Measurements from ENCODE around the gene PRPF6. TPM values are rescaled to one million over a fixed set of nuclear protein-coding genes. Genes with fewer than 3 reads are reported as not detected.

Gene PRPF6
- total and polyA plus RNA-seq, 2 of the 13 experiments (the other 11 are each of a cell fraction or from before 2014, with no cell fraction given) = 63.7 to 101 TPM

DNA sequence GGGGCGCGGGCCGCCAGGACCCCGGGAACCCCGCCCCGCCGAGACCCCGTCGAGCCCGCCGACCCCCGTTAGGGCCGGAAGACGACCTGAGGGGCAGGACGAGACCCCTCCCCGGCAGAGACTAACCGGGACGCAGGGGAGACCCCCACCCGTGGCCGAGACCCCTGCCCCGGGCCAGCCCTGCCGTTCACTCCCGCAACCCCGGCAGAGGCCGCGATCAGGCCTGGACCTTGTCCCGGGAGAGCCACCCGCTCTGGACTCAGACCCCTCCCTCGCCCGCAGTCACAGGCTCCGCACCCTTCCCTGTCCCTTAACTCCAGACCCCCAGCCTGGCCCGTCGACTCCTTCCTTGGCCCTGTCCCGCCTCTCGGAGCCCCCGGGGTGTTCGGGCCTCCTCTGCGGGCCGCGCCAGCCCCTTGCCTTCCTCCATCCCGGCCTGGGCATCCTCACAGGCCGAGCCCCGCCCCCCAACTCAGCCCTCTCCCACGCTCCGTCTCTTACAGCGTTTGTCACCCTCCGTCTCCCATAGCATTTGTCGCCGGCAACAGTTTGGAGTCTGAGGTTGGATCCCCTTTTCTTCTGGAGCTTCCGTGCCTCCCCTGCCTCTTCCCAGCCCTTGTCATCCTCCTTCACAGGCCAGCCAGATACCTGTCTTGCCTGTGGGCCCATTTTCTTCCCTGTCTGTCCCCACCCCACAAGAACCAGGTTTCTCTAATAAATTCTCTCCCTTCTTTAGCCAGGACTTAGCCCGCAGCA, 82.6 kb downstream of the PRPF6 start (continued):
- TF ChIP-seq REL (CRISPR knock-in tag; conservative IDR thresholded peaks at IDR 0.05) (no peak), SETDB1 (CRISPR knock-in tag; IDR thresholded peaks at IDR 0.05; ENCODE audit: borderline replicate concordance) (no peak), ZNF644 (CRISPR knock-in tag; IDR thresholded peaks at IDR 0.05; ENCODE audit: low read depth) (no peak), SALL2 (CRISPR knock-in tag; IDR thresholded peaks at IDR 0.05) (no peak; the same call in 1 of the 2 replicates), POLR2G (IDR thresholded peaks at IDR 0.05; ENCODE audit: low read depth, low read length) (no peak; the same call in 1 of the 2 replicates), SAFB2 (CRISPR knock-in tag; IDR thresholded peaks at IDR 0.05; ENCODE audit: borderline replicate concordance, low read depth) (no peak; the same call in 1 of the 2 replicates), KAT7 (CRISPR knock-in tag; IDR thresholded peaks at IDR 0.05; ENCODE audit: borderline replicate concordance) (no peak; the same call in none of the 2 replicates), YY1 (IDR thresholded peaks at IDR 0.05; ENCODE audit: insufficient read depth, insufficient replicate concordance, low read depth, low read length) (no peak), PATZ1 (CRISPR knock-in tag; IDR thresholded peaks at IDR 0.05) (peak; percentile 43; the same call in 1 of the 2 replicates), HDAC2 (CRISPR knock-in tag; IDR thresholded peaks at IDR 0.05) (no peak), ZBTB7B (CRISPR knock-in tag; IDR thresholded peaks at IDR 0.05) (peak; percentile 60), ZFP1 (CRISPR knock-in tag; IDR thresholded peaks at IDR 0.05) (no peak), ZNF737 (CRISPR knock-in tag; IDR thresholded peaks at IDR 0.05; ENCODE audit: borderline replicate concordance) (no peak), JARID2 (CRISPR knock-in tag; IDR thresholded peaks at IDR 0.05; ENCODE audit: insufficient replicate concordance) (no peak), ZKSCAN8 (CRISPR knock-in tag; IDR thresholded peaks at IDR 0.05; ENCODE audit: borderline replicate concordance) (no peak), DR1 (CRISPR knock-in tag; IDR thresholded peaks at IDR 0.05) (peak; percentile 49), TFAP4 (IDR thresholded peaks at IDR 0.05; ENCODE audit: borderline replicate concordance, low read depth) (0 out of 2 replicates have a peak, but pooled peaks have one; percentile 13), ZBTB37 (CRISPR knock-in tag; IDR thresholded peaks at IDR 0.05) (no peak)
- TF ChIP-seq, protein P1, sequence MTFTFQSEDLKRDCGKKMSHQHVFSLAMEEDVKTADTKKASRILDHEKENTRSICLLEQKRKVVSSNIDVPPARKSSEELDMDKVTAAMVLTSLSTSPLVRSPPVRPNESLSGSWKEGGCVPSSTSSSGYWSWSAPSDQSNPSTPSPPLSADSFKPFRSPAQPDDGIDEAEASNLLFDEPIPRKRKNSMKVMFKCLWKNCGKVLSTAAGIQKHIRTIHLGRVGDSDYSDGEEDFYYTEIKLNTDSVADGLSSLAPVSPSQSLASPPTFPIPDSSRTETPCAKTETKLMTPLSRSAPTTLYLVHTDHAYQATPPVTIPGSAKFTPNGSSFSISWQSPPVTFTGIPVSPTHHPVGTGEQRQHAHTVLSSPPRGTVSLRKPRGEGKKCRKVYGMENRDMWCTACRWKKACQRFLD (CRISPR knock-in tag; IDR thresholded peaks at IDR 0.05; ENCODE audit: borderline replicate concordance) = peak; percentile 64; the same call in 1 of the 2 replicates
- TF ChIP-seq, protein P2, sequence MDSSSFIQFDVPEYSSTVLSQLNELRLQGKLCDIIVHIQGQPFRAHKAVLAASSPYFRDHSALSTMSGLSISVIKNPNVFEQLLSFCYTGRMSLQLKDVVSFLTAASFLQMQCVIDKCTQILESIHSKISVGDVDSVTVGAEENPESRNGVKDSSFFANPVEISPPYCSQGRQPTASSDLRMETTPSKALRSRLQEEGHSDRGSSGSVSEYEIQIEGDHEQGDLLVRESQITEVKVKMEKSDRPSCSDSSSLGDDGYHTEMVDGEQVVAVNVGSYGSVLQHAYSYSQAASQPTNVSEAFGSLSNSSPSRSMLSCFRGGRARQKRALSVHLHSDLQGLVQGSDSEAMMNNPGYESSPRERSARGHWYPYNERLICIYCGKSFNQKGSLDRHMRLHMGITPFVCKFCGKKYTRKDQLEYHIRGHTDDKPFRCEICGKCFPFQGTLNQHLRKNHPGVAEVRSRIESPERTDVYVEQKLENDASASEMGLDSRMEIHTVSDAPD (CRISPR knock-in tag; IDR thresholded peaks at IDR 0.05) = no peak
- TF ChIP-seq, protein P3, sequence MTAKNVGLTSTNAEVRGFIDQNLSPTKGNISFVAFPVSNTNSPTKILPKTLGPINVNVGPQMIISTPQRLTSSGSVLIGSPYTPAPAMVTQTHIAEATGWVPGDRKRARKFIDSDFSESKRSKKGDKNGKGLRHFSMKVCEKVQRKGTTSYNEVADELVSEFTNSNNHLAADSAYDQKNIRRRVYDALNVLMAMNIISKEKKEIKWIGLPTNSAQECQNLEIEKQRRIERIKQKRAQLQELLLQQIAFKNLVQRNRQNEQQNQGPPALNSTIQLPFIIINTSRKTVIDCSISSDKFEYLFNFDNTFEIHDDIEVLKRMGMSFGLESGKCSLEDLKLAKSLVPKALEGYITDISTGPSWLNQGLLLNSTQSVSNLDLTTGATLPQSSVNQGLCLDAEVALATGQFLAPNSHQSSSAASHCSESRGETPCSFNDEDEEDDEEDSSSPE (CRISPR knock-in tag; IDR thresholded peaks at IDR 0.05) = no peak; the same call in 1 of the 2 replicates

Measured in HepG2 (cell line).